Measurements from ENCODE around the gene SH3D19. TPM values are rescaled to one million over a fixed set of nuclear protein-coding genes. Genes with fewer than 3 reads are reported as not detected.

Gene SH3D19
- total RNA-seq, 1 donor from 2014 or later = 66.5 TPM

GRCh38 chr4:151099229-151099975, 226.0 kb downstream of the SH3D19 start, which contains the start of gene RPS3A:
RPS3A (plus strand) TSS chr4:151099628; CDS start chr4:151099653, 25 bp downstream.
- Histone ChIP-seq H3K9ac (ENCODE audit: low read length) (peak within 1 kb of the TSS; percentile 98), H3K27ac (ENCODE audit: low read depth, low read length) (peak within 1 kb of the TSS; percentile 93), H3K4me1 (ENCODE audit: insufficient read depth, low read length) (peaks cover 9% of the 10 kb centered on the region), H3K27me3 (ENCODE audit: insufficient read depth, low read length) (no peaks in the 10 kb centered on the region), H3K9me3 (ENCODE audit: insufficient read depth, low read depth, low read length) (no peaks in the 10 kb centered on the region), H3K36me3 (ENCODE audit: insufficient read depth, low read length) (peaks cover 38% of the 10 kb centered on the region), H2AFZ (ENCODE audit: low read depth, low read length) (peak within 1 kb of the TSS; percentile 92), H3K4me3 (ENCODE audit: insufficient read depth, low read depth, low read length) (peak within 1 kb of the TSS; percentile 100), H3K4me2 (ENCODE audit: low read length) (peak within 1 kb of the TSS; percentile 87), H3K79me2 (ENCODE audit: insufficient read depth, low read length) (peaks cover 46% of the 10 kb centered on the region), H4K20me1 (ENCODE audit: insufficient read depth, low read length) (peaks cover 47% of the 10 kb centered on the region)
- peak; percentile 23 for FAIRE-seq
- Mint-ChIP-seq H3K9me3 (ENCODE audit: unreplicated experiment) (no peaks in the 10 kb centered on the region), H3K36me3 (ENCODE audit: low read depth, unreplicated experiment) (peaks cover 27% of the 10 kb centered on the region), H3K4me1 (ENCODE audit: low read depth, unreplicated experiment) (peaks cover 11% of the 10 kb centered on the region), H3K4me3 (ENCODE audit: unreplicated experiment) (peak within 1 kb of the TSS; percentile 95), H3K27me3 (ENCODE audit: low read depth, unreplicated experiment) (no peaks in the 10 kb centered on the region), H3K27ac (ENCODE audit: unreplicated experiment) (peak within 1 kb of the TSS; percentile 96)
- peak; percentile 97 for DNase-seq (ENCODE audit: low read depth)
- TF ChIP-seq EZH2 (IDR thresholded peaks at IDR 0.05; ENCODE audit: insufficient read depth, low read length) = no peak
- TF ChIP-seq CTCF (IDR thresholded peaks at IDR 0.05; ENCODE audit: insufficient read depth, low read depth, low read length) = peak; percentile 89

- Histone ChIP-seq H2AFZ (ENCODE audit: low read depth, low read length) (peak overlapping the region; percentile 92), H4K20me1 (ENCODE audit: insufficient read depth, low read length) (peaks cover 42% of the 10 kb centered on the region), H3K4me3 (ENCODE audit: insufficient read depth, low read depth, low read length) (peak overlapping the region; percentile 100), H3K79me2 (ENCODE audit: insufficient read depth, low read length) (peaks cover 45% of the 10 kb centered on the region), H3K9me3 (ENCODE audit: insufficient read depth, low read depth, low read length) (no peaks in the 10 kb centered on the region), H3K27me3 (ENCODE audit: insufficient read depth, low read length) (no peaks in the 10 kb centered on the region), H3K4me1 (ENCODE audit: insufficient read depth, low read length) (peaks cover 9% of the 10 kb centered on the region), H3K9ac (ENCODE audit: low read length) (peak overlapping the region; percentile 73), H3K4me2 (ENCODE audit: low read length) (peak overlapping the region; percentile 82), H3K27ac (ENCODE audit: low read depth, low read length) (peak overlapping the region; percentile 66), H3K36me3 (ENCODE audit: insufficient read depth, low read length) (peaks cover 33% of the 10 kb centered on the region)
- Mint-ChIP-seq H3K27ac (ENCODE audit: unreplicated experiment) (peak overlapping the region; percentile 96), H3K36me3 (ENCODE audit: low read depth, unreplicated experiment) (peaks cover 27% of the 10 kb centered on the region), H3K4me3 (ENCODE audit: unreplicated experiment) (peak overlapping the region; percentile 95), H3K4me1 (ENCODE audit: low read depth, unreplicated experiment) (peaks cover 11% of the 10 kb centered on the region), H3K27me3 (ENCODE audit: low read depth, unreplicated experiment) (no peaks in the 10 kb centered on the region), H3K9me3 (ENCODE audit: unreplicated experiment) (no peaks in the 10 kb centered on the region)
- FAIRE-seq (no peak), DNase-seq (ENCODE audit: low read depth) (no peak)
- TF ChIP-seq EZH2 (IDR thresholded peaks at IDR 0.05; ENCODE audit: insufficient read depth, low read length) (no peak), CTCF (IDR thresholded peaks at IDR 0.05; ENCODE audit: insufficient read depth, low read depth, low read length) (no peak)
Observed at GRCh38 chr4:151098979-151099228, 226.5 kb downstream of the SH3D19 start.

GRCh38 chr4:151097759-151098158, 227.6 kb downstream of the SH3D19 start:
- H4K20me1 ChIP-seq (ENCODE audit: insufficient read depth, low read length) = peaks cover 31% of the 10 kb centered on the region
- H3K27me3 Mint-ChIP-seq (ENCODE audit: low read depth, unreplicated experiment) = no peaks in the 10 kb centered on the region
- H3K9ac ChIP-seq (ENCODE audit: low read length) = no peak overlapping the region
- no peak for TF ChIP-seq EZH2 (IDR thresholded peaks at IDR 0.05; ENCODE audit: insufficient read depth, low read length)
- TF ChIP-seq CTCF (IDR thresholded peaks at IDR 0.05; ENCODE audit: insufficient read depth, low read depth, low read length) = no peak
- H3K36me3 ChIP-seq (ENCODE audit: insufficient read depth, low read length) = peaks cover 22% of the 10 kb centered on the region
- H3K4me3 ChIP-seq (ENCODE audit: insufficient read depth, low read depth, low read length) = no peak overlapping the region
- no peaks in the 10 kb centered on the region for H3K27me3 ChIP-seq (ENCODE audit: insufficient read depth, low read length)
- no peak overlapping the region for H3K4me3 Mint-ChIP-seq (ENCODE audit: unreplicated experiment)
- no peaks in the 10 kb centered on the region for H3K9me3 Mint-ChIP-seq (ENCODE audit: unreplicated experiment)
- H3K79me2 ChIP-seq (ENCODE audit: insufficient read depth, low read length) = peaks cover 34% of the 10 kb centered on the region
- H3K4me1 Mint-ChIP-seq (ENCODE audit: low read depth, unreplicated experiment) = peaks cover 9% of the 10 kb centered on the region
- H3K9me3 ChIP-seq (ENCODE audit: insufficient read depth, low read depth, low read length) = no peaks in the 10 kb centered on the region
- H3K4me2 ChIP-seq (ENCODE audit: low read length) = no peak overlapping the region
- H3K27ac Mint-ChIP-seq (ENCODE audit: unreplicated experiment) = no peak overlapping the region
- peaks cover 9% of the 10 kb centered on the region for H3K4me1 ChIP-seq (ENCODE audit: insufficient read depth, low read length)
- no peak for FAIRE-seq
- H3K27ac ChIP-seq (ENCODE audit: low read depth, low read length) = no peak overlapping the region
- no peak overlapping the region for H2AFZ ChIP-seq (ENCODE audit: low read depth, low read length)
- H3K36me3 Mint-ChIP-seq (ENCODE audit: low read depth, unreplicated experiment) = peaks cover 23% of the 10 kb centered on the region
- DNase-seq (ENCODE audit: low read depth) = no peak
